PFSK-1 (cell line): Measurements from ENCODE around the gene PPOX.

ENCODE experiments used
- FOXP2 ChIP-seq: optimal IDR thresholded peaks from 2 replicates; pipeline ENCODE3; 2011; ENCODE audit warnings: borderline replicate concordance, control low read depth, inconsistent platforms; ENCODE audit not compliant: insufficient read depth; ENCODE audit errors: extremely low read length, extremely low read depth
- POLR2AphosphoS5 ChIP-seq: IDR thresholded peaks from 2 replicates; pipeline ENCODE4 v1.6.1; 2012; ENCODE audit warnings: low read depth, mild to moderate bottlenecking, control low read depth, low read length, moderate library complexity
- REST ChIP-seq, 2 experiments: IDR thresholded peaks; 2 replicates each; pipeline versions ENCODE4 v1.6.1 to v1.8.0; 2011 to 2012; ENCODE audit warnings: low read depth in 2 of 2, low read length in 2 of 2, control low read depth in 1 of 2, inconsistent platforms in 1 of 2, mild to moderate bottlenecking in 1 of 2, moderate library complexity in 1 of 2; ENCODE audit not compliant: insufficient read depth in 1 of 2
- SIN3A ChIP-seq: IDR thresholded peaks from 2 replicates; pipeline ENCODE4 v1.6.1; 2012; ENCODE audit warnings: mild to moderate bottlenecking, low read length, moderate library complexity, borderline replicate concordance; ENCODE audit not compliant: insufficient read depth
- TAF1 ChIP-seq: IDR thresholded peaks from 2 replicates; pipeline ENCODE4 v1.6.1; 2012; ENCODE audit warnings: low read length, control low read depth, borderline replicate concordance; ENCODE audit not compliant: insufficient read depth

The PPOX gene

GRCh38 chr1:161138431-161138830, 27.8 kb upstream of the PPOX start:
- TF ChIP-seq SIN3A (no peak), POLR2AphosphoS5 (no peak), REST (IDR thresholded peaks at IDR 0.05; ENCODE audit: insufficient read depth in 1 of 2, low read depth in 2 of 2, low read length in 2 of 2) (no peak), TAF1 (no peak), FOXP2 (no peak)

DNA sequence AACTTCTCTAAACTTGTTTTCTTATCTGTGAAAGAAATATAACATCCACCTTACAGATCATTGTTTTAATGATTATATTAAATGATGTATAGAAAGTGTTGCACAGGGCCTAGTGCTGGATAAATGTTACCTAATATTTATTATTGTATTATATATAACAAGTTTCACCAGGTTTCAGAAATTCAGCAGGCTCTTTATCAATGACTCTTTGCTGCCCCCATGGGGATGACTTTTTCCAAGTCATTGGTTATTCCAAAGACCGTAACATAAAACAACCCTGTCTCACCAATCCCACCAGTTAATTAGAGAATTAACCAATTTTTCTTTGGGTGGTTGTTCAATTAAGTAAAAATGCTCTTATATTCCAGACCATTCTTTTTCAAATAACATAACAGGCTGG, 26.5 kb upstream of the PPOX start:
- no peak for TF ChIP-seq SIN3A
- no peak for TF ChIP-seq FOXP2

DNA sequence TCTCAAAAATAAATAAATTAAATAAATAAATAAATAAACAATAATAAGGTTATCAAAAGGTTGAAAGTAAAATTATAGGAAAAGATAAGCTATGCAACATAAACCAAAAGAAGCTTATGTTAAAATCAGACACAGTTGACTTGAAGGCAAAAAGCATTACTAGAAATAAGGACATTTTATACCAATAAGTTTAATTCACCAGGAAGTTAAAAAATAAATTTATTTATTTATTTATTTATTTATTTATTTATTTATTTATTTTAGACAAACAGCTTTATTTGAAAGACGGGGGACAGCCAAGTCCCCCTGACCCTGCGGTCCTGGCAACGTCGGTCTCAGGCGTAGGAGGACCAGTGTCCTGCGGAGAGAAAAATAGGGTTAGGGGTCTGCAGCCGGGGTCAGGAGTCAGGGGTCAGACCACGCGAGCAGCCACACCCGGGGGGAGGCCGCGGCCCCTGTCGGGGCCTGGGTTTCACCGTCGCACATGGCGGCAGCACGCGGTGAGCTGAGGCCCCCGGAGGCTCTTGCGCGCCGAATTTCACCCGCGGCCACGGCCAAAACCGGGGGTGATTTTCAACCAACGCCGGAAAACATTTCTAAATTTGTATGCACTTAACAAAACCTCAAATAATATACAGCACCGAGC, 25.3 kb upstream of the PPOX start:
- no peak for TF ChIP-seq FOXP2
- TF ChIP-seq POLR2AphosphoS5 = no peak
- no peak for TF ChIP-seq TAF1
- TF ChIP-seq SIN3A = no peak
- TF ChIP-seq REST (IDR thresholded peaks at IDR 0.05; ENCODE audit: insufficient read depth in 1 of 2, low read depth in 2 of 2, low read length in 2 of 2) = no peak

- no peak for TF ChIP-seq POLR2AphosphoS5
- TF ChIP-seq FOXP2 = no peak
- no peak for TF ChIP-seq SIN3A
- TF ChIP-seq TAF1 = no peak
- no peak for TF ChIP-seq REST (IDR thresholded peaks at IDR 0.05; ENCODE audit: insufficient read depth in 1 of 2, low read depth in 2 of 2, low read length in 2 of 2)
These were observed 20.4 kb upstream of the PPOX start for GRCh38 chr1:161145832-161146231.

- no peak for TF ChIP-seq TAF1
- TF ChIP-seq POLR2AphosphoS5 = no peak
- TF ChIP-seq SIN3A = no peak
- no peak for TF ChIP-seq REST (IDR thresholded peaks at IDR 0.05; ENCODE audit: insufficient read depth in 1 of 2, low read depth in 2 of 2, low read length in 2 of 2)
- TF ChIP-seq FOXP2 = no peak
These were observed 13.1 kb upstream of the PPOX start for GRCh38 chr1:161153176-161153575.
